ENCODE results near the gene HEMGN. TPM values are rescaled to one million over a fixed set of nuclear protein-coding genes. Genes with fewer than 3 reads are reported as not detected.
"Not testable (repeated sequence)": the region's sequence is repeated elsewhere in the genome, so short reads cannot be mapped to it uniquely, and the experiment has no call there.

The HEMGN gene
- total and polyA plus RNA-seq, 2 experiments from 2014 or later: not detected

DNA sequence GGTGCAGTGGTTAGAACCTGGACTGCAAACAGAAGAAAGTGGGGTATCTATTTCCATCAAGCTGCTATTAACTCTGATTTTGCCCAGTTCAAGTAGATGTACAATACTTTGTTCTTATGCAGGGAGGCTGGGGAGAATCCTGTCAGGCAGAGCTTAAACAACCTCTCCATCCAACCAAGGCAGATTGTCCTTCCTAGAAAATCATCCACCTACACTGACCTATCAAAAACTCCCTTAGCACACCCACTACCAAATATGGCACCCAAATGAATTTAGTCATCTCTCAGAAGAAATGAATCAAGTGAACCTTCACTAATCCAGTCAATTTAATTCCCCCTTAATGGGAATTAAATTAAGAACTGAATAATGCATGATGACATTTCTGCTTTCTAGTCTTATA, 18.4 kb upstream of the HEMGN start:
- Histone ChIP-seq H3K9me2 (replicated peaks; ENCODE audit: insufficient read depth) (no peaks in the 10 kb centered on the region), H3K4me3 (no peak overlapping the region), H4K20me1 (ENCODE audit: insufficient read depth, poor library complexity, severe bottlenecking) (no peaks in the 10 kb centered on the region), H3K4me1 (ENCODE audit: insufficient read depth) (no peaks in the 10 kb centered on the region), H3K9me3 (ENCODE audit: low read depth) (no peaks in the 10 kb centered on the region), H2AFZ (no peak overlapping the region), H3K36me3 (replicated peaks; ENCODE audit: insufficient read depth, low read depth) (no peaks in the 10 kb centered on the region), H3K79me2 (no peaks in the 10 kb centered on the region), H3K4me2 (no peak overlapping the region), H3K27ac (no peak overlapping the region), H3K27me3 (no peaks in the 10 kb centered on the region)
- TF ChIP-seq, protein P1, sequence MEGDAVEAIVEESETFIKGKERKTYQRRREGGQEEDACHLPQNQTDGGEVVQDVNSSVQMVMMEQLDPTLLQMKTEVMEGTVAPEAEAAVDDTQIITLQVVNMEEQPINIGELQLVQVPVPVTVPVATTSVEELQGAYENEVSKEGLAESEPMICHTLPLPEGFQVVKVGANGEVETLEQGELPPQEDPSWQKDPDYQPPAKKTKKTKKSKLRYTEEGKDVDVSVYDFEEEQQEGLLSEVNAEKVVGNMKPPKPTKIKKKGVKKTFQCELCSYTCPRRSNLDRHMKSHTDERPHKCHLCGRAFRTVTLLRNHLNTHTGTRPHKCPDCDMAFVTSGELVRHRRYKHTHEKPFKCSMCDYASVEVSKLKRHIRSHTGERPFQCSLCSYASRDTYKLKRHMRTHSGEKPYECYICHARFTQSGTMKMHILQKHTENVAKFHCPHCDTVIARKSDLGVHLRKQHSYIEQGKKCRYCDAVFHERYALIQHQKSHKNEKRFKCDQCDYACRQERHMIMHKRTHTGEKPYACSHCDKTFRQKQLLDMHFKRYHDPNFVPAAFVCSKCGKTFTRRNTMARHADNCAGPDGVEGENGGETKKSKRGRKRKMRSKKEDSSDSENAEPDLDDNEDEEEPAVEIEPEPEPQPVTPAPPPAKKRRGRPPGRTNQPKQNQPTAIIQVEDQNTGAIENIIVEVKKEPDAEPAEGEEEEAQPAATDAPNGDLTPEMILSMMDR (IDR thresholded peaks at IDR 0.05; ENCODE audit: poor library complexity): no peak
- no peak for TF ChIP-seq EZH2phosphoT487 (IDR thresholded peaks at IDR 0.05; ENCODE audit: low read depth, severe bottlenecking, unreplicated experiment)
- no peak for TF ChIP-seq EZH2 (IDR thresholded peaks at IDR 0.05; ENCODE audit: borderline replicate concordance)
- no peak for DNase-seq (ENCODE audit: low spot score)

DNA sequence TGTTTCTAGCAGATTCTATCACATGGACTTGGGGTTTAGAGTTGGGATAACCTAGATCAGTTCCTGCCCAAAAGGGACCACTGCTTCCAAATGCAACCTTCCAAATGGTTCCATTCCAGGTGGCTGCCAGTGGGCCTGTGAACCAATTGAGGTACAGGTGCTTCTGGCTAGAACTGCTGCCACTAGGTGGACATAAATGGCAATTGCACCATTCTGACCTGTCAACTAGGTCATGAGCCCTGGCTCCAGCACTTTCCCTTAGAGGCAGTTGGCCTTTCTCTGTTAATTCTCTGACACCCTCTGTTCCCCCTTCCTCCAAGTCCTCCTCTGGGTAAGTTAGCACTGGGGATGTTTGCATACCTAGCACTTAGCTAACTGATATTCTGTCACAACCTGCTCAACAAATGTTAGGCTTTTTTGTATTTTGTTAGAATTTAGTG, 16.6 kb upstream of the HEMGN start:
- no peak overlapping the region for H3K4me2 ChIP-seq
- peak; percentile 60 for DNase-seq (ENCODE audit: low spot score)
- no peaks in the 10 kb centered on the region for H3K36me3 ChIP-seq (replicated peaks; ENCODE audit: insufficient read depth, low read depth)
- no peaks in the 10 kb centered on the region for H3K79me2 ChIP-seq
- TF ChIP-seq, protein P1 (IDR thresholded peaks at IDR 0.05; ENCODE audit: poor library complexity): peak; percentile 50
- no peak for TF ChIP-seq EZH2phosphoT487 (IDR thresholded peaks at IDR 0.05; ENCODE audit: low read depth, severe bottlenecking, unreplicated experiment)
- H2AFZ ChIP-seq: no peak overlapping the region
- no peaks in the 10 kb centered on the region for H3K27me3 ChIP-seq
- H3K27ac ChIP-seq: no peak overlapping the region
- H3K4me1 ChIP-seq (ENCODE audit: insufficient read depth): no peaks in the 10 kb centered on the region
- no peaks in the 10 kb centered on the region for H3K9me2 ChIP-seq (replicated peaks; ENCODE audit: insufficient read depth)
- H3K4me3 ChIP-seq: no peak overlapping the region
- H3K9me3 ChIP-seq (ENCODE audit: low read depth): no peaks in the 10 kb centered on the region
- no peaks in the 10 kb centered on the region for H4K20me1 ChIP-seq (ENCODE audit: insufficient read depth, poor library complexity, severe bottlenecking)

DNA sequence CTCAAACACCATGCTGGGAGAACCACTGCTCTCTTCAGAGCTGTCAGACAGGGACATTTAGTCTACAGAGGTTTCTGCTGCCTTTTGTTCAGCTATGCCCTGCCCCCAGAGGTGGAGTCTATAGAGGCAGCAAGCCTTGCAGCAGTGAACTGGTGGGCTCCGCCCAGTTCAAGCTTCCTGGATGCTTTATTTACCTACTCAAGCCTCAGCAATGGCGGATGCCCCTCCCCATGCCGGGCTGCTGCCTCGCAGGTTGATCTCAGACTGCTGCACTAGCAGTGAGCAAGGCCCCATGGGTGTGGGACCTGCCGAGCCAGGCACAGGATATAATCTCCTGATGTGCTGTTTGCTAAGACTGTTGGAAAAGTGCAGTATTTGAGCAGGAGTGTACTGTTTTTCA, 12.9 kb upstream of the HEMGN start:
- not testable (repeated sequence) for H3K4me1 ChIP-seq (ENCODE audit: insufficient read depth); H3K79me2 ChIP-seq; H3K27me3 ChIP-seq; H3K4me3 ChIP-seq; H2AFZ ChIP-seq; H3K9me2 ChIP-seq (replicated peaks; ENCODE audit: insufficient read depth); H3K9me3 ChIP-seq (ENCODE audit: low read depth); DNase-seq (ENCODE audit: low spot score); H3K36me3 ChIP-seq (replicated peaks; ENCODE audit: insufficient read depth, low read depth); H4K20me1 ChIP-seq (ENCODE audit: insufficient read depth, poor library complexity, severe bottlenecking); H3K4me2 ChIP-seq; H3K27ac ChIP-seq
- 77% methylated on average over 5 of the region's 5 CpGs for WGBS (ENCODE audit: low lambda C conversion rate, missing lambda C conversion rate)

DNA sequence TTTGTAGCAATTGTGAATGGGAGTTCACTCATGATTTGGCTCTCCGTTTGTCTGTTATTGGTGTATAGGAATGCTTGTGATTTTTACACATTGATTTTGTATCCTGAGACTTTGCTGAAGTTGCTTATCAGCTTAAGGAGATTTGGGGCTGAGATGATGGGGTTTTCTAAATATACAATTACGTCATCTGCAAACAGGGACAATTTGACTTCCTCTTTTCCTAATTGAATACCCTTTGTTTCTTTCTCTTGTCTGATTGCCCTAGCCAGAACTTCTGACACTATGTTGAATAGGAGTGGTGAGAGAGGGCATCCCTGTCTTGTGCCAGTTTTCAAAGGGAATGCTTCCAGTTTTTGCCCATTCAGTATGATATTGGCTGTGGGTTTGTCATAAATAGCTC, 9.1 kb upstream of the HEMGN start:
- peaks cover 26% of the 10 kb centered on the region for H3K27me3 ChIP-seq
- DNase-seq (ENCODE audit: low spot score); H3K36me3 ChIP-seq (replicated peaks; ENCODE audit: insufficient read depth, low read depth); H3K9me2 ChIP-seq (replicated peaks; ENCODE audit: insufficient read depth); H3K4me1 ChIP-seq (ENCODE audit: insufficient read depth); H3K79me2 ChIP-seq; H4K20me1 ChIP-seq (ENCODE audit: insufficient read depth, poor library complexity, severe bottlenecking); H3K9me3 ChIP-seq (ENCODE audit: low read depth); H2AFZ ChIP-seq; H3K4me2 ChIP-seq; H3K27ac ChIP-seq; H3K4me3 ChIP-seq: not testable (repeated sequence)
- 36% methylated on average over 2 of the region's 2 CpGs for WGBS (ENCODE audit: low lambda C conversion rate, missing lambda C conversion rate)

DNA sequence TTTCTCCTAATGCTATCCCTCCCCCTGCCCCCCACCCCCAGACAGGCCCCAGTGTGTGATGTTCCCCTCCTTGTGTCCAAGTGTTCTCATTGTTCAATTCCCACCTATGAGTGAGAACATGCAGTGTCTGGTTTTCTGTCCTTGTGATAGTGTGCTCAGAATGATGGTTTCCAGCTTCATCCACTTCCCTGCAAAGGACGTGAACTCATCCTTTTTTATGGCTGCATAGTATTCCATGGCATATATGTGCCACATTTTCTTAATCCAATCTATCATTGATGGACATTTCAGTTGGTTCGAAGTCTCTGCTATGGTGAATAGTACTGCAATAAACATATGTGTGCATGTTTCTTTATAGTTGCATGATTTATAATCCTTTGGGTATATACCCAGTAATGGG, 7.5 kb upstream of the HEMGN start:
- not testable (repeated sequence) for H3K4me3 ChIP-seq; H3K4me2 ChIP-seq; H3K36me3 ChIP-seq (replicated peaks; ENCODE audit: insufficient read depth, low read depth); H3K4me1 ChIP-seq (ENCODE audit: insufficient read depth); H4K20me1 ChIP-seq (ENCODE audit: insufficient read depth, poor library complexity, severe bottlenecking); H3K9me3 ChIP-seq (ENCODE audit: low read depth); H3K27ac ChIP-seq; H2AFZ ChIP-seq; H3K9me2 ChIP-seq (replicated peaks; ENCODE audit: insufficient read depth); DNase-seq (ENCODE audit: low spot score); H3K79me2 ChIP-seq
- 91% methylated on average over 2 of the region's 2 CpGs for WGBS (ENCODE audit: low lambda C conversion rate, missing lambda C conversion rate)
- peaks cover 42% of the 10 kb centered on the region for H3K27me3 ChIP-seq

Data from hepatocyte (in vitro differentiated cells).